Hematopoietic multipotent progenitor cell treated with erythropoietin and hydrocortisone succinate and interleukin-3 and kit ligand, for 17 days (in vitro differentiated cells): ENCODE data around the gene ZNF627.
"Not testable (repeated sequence)": the region's sequence is repeated elsewhere in the genome, so short reads cannot be mapped to it uniquely, and the experiment has no call there.

Source experiments
- DNase-seq: peaks from one replicate; pipeline ENCODE4 v3.0.0-alpha.2; 2015; ENCODE audit warnings: low spot score

ZNF627 gene

DNA sequence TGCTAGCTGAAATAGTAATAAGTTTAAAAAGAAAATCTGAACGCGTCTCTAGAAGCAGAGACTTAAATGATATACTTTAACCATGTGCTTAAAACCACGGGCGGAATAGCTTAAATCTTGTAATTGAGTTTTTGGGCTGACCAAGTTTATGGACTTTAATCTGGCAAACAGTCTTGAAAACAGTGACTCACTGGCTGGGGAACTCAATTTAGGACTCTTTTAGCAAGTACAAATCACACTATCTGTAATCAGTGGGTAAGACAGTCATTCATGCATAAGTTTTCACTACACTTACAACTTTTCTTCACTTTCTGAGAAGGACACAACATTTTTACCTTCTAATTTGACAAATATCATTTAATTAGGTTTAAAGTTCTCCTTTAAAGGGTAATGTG is 26.8 kb downstream of the ZNF627 start:
- DNase-seq, result no peak

- no peak for DNase-seq
Measured at GRCh38 chr19:11626252-11626651, 29.0 kb downstream of the ZNF627 start.

DNA sequence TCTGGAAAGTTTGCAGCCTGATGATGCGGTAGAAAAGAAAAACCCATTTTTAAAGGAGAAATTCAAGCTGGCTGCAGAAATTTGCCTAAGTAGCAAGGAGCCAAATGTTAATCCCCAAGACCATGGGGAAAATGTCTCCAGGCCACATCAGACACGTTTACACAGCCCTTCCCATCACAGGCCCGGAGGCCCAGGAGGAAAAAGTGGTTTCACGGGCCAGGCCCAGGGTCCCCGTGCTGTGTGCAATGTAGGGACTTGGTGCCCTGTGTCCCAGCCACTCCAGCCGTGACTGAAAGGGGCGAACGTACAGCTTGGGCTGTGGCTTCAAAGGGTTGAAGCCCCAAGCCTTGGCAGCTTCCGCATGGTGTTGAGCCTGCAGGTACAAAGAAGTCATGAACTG is 35.9 kb downstream of the ZNF627 start:
- DNase-seq, result no peak

DNA sequence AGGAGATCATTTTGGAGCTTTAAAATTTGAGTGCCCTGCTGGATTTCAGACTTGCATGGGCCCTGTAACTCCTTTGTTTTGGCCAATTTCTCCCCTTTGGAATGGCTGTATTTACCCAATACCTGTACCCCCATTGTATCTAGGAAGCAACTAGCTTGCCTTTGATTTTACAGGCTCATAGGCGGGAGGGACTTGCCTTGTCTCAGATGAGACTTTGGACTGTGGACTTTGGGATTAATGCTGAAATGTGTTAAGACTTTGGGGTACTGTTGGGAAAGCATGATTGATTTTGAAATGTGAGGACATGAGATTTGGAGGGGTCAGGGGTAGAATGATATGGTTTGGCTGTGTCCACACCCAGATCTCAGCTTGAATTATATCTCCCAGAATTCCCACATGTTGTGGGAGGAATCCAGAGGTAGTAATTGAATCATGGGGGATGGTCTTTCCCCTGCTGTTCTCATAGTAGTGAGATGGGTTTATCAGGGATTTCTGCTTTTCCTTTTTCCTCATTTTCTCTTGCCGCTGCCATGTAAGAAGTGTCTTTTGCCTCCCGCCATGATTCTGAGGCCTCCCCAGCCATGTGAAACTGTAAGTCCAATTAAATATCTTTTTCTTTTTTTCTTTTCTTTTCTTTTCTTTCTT is 36.9 kb downstream of the ZNF627 start:
- DNase-seq, result not testable (repeated sequence)

- DNase-seq, result no peak
Measured at GRCh38 chr19:11639245-11639601, 41.9 kb downstream of the ZNF627 start.

DNA sequence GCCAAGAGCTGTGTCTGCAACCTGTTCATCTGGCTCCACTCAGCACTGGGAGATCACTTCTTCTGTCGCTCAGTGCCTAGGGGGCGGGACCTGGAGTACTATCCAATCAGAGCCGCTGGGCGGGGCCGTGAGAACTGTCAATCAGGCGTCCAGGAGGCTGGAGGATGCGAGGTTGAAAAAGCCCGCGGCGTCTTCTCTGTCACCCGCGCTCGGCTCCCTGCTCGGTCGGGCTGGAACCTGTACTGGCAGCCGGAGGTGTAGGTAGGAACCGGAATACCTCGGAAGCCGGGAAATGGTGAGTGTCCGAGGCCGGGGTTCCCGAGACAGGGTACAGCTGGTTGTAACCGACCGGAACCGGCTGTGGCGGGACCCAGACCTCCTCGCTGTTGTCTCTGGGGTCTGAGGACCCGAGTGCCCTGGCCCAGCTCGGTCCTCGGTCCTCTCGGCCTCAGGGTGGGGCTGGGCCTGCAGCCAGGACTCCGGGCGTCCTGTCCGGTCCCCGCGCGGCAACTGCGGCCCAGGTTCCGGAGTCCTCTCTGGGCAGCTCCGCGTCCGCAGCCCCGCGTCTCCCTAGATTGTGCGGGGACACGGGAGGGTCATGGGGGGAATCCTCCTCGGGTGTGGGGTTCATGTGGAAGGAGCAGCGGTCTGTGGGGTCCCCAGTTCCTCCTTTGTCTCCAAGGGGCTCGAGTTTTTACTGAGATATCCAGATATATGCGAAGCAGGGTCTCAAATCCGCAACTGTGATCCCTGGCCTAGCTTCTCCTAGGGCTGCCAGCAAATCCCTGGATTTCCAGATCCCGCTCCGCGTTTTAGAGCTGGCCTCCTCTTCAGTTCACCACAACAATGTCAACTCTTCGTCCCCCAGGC is 42.6 kb downstream of the ZNF627 start:
- peak; percentile 89 for DNase-seq

DNA sequence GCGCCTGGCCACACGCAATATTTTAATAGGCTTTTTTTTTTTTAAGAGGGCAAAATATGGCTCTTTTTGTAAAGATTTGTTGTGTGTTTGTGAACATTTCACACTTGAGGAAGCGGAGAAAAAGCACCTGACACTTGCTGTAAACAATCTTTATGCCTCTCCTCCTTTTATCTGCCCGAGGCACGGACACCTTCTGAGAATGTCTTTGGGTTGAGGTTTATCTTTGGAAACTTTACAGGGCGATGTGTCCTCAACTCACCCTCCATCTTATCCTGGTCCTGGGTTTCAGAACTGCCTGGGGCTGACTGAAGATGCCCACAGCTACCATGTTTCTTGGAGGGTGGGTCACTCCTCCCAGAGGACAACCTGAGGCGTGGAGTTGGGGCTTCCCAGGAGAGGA is 44.0 kb downstream of the ZNF627 start:
- no peak for DNase-seq

- no peak for DNase-seq
Measured at GRCh38 chr19:11642902-11643301, 45.6 kb downstream of the ZNF627 start.

GRCh38 chr19:11649941-11650340 is 52.7 kb downstream of the ZNF627 start:
- DNase-seq, result no peak

DNA sequence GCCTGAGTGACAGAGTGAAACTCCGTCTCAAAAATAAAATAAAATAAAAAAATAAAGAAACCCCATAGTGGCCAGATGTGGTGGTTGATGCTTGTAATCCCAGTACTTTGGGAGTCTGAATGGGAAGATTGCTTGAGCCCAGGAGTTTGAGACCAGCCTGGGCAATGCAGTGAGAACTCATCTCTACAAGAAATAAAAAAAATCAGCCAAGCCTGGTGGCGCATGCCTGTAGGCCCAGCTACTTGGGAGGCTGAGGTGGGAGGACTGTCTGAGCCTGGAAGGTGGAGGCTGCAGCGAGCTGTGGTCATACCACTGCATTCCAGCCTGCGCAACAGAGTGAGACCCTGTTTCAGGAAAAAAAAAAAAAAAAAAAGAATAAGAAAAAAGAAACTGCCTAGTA is 53.8 kb downstream of the ZNF627 start:
- DNase-seq, result no peak

- DNase-seq, result no peak
Measured at GRCh38 chr19:11652056-11652455, 54.8 kb downstream of the ZNF627 start.

DNA sequence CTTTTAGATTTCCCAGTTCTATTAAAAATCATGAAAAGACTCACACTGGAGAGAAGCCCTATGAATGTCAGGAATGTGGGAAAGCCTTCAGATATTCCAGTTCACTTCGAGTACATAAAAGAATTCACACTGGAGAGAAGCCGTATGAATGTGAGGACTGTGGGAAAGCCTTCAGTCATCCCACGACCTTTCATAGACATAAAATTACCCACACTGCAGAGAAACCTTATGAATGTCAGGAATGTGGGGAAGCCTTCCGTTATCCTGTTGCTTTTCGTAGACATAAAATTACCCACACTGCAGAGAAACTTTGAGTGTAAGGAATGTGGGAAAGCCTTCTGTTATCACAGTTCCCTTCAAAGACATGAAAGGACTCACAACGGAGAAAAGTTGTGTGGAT is 55.2 kb downstream of the ZNF627 start:
- no peak for DNase-seq

GRCh38 chr19:11656535-11656934 is 59.3 kb downstream of the ZNF627 start:
- no peak for DNase-seq

DNA sequence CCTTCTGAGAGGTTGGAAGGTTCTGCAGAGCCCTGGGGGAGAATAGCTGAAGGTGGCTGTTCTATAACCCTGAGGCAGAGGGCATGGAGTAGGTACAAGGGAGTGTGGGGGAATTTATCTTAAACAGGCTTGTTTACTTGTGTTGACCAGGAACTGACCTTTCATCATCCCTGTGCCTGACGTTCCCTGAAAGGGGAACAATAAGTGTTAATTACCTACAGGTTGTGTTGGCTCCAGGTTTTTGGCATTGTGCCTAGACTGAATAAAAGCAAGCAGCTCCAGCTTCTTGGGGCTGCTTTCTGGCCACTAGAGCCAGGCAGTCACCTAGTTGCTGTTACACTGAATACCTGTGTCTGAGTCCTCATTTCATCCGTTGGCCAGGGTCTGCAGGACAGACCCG is 60.0 kb downstream of the ZNF627 start:
- no peak for DNase-seq

DNA sequence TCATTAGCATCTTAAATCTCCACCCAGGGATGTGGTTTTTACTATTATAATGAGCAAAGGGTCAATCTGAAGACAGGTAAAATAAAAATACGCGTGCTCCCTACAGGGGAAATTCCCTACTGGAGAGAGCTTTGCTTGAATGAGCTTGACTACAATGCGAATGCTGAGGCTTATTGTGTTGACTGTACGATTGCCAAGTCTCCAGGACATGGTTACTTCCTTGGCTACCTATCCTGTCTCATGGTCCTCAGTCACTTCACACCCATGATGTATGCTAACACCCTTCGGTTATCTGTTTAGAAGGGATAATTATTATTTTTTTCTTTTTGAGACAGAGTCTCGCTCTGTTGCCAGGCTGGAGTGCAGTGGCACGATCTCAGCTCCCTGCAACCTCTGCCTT is 61.7 kb downstream of the ZNF627 start:
- DNase-seq, result no peak

DNA sequence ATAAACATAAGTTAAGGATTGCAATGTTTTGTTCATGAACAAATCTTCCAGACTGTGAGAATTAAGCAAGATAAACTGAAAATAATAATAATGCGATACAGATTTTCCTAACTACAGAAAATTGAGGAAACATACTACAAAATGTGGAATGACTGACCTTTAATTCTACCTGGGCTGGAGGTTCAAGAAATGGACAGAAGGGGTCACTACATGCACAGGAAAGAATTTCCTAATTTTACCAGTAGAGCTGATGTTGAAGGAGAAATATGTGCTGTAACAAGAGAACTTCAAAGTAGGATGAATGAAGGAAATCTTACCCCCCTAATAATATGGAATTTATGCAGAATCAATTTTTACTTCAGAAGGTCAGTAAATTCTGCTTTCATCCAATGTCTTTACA is 62.3 kb downstream of the ZNF627 start:
- DNase-seq, result no peak

GRCh38 chr19:11662278-11662677 is 65.0 kb downstream of the ZNF627 start:
- no peak for DNase-seq

GRCh38 chr19:11663181-11663591 is 65.9 kb downstream of the ZNF627 start:
- DNase-seq, result no peak
